HEK293T (cell line): ENCODE measurements around the gene HOOK1.

ENCODE experiments used
- CTCF ChIA-PET: fragments of 350-600 bp; formaldehyde crosslinking; extraction: SDS; loops from one replicate; lab custom pipeline; 2021; ENCODE audit warnings: antibody characterized with exemption, inconsistent platforms; lab: Yijun Ruan, JAX
- POLR2A ChIA-PET: fragments of 350-600 bp; formaldehyde crosslinking; extraction: SDS; loops from one replicate; lab custom pipeline; 2020; ENCODE audit warnings: antibody characterized with exemption, inconsistent platforms; lab: Yijun Ruan, JAX
- DNase-seq: peaks from one replicate; pipeline ENCODE4 v3.0.0; 2012; ENCODE audit warnings: mixed read lengths; ENCODE audit errors: extremely low spot score
- ARNT ChIP-seq: fragments of 450-650 bp; IDR thresholded peaks from 2 replicates; pipeline ENCODE4 v1.6.1; 2017; ENCODE audit warnings: mild to moderate bottlenecking
- BHLHE40 ChIP-seq: fragments of 450-650 bp; IDR thresholded peaks from 2 replicates; pipeline ENCODE4 v1.6.1; 2016; ENCODE audit warnings: mild to moderate bottlenecking, moderate library complexity, borderline replicate concordance
- CTBP1 ChIP-seq: fragments of 450-650 bp; IDR thresholded peaks from 2 replicates; pipeline ENCODE4 v1.6.1; 2016; ENCODE audit warnings: borderline replicate concordance
- ELF4 ChIP-seq: fragments of 450-650 bp; IDR thresholded peaks from 2 replicates; pipeline ENCODE4 v1.6.1; 2017; ENCODE audit warnings: antibody characterized with exemption
- FOXA1 ChIP-seq: fragments of 450-650 bp; IDR thresholded peaks from 2 replicates; pipeline ENCODE4 v1.6.1; 2016; ENCODE audit warnings: mild to moderate bottlenecking
- FOXK2 ChIP-seq: fragments of 450-650 bp; IDR thresholded peaks from 2 replicates; pipeline ENCODE4 v1.6.1; 2016; ENCODE audit warnings: mild to moderate bottlenecking
- FOXM1 ChIP-seq: fragments of 450-650 bp; IDR thresholded peaks from 2 replicates; pipeline ENCODE4 v1.6.1; 2017; ENCODE audit warnings: mild to moderate bottlenecking, borderline replicate concordance
- HDGF ChIP-seq: fragments of 450-650 bp; IDR thresholded peaks from 2 replicates; pipeline ENCODE4 v1.6.1; 2017; ENCODE audit warnings: antibody characterized with exemption, borderline replicate concordance
- L3MBTL2 ChIP-seq: fragments of 450-650 bp; conservative IDR thresholded peaks from 2 replicates; pipeline ENCODE4 v1.6.1; 2016; ENCODE audit warnings: mild to moderate bottlenecking
- LEF1 ChIP-seq: fragments of 450-650 bp; IDR thresholded peaks from 2 replicates; pipeline ENCODE4 v1.6.1; 2017; ENCODE audit warnings: mild to moderate bottlenecking, borderline replicate concordance
- NFRKB ChIP-seq: fragments of 450-650 bp; IDR thresholded peaks from 2 replicates; pipeline ENCODE4 v1.6.1; 2016; ENCODE audit warnings: mild to moderate bottlenecking, moderate library complexity
- SP1 ChIP-seq: fragments of 450-650 bp; IDR thresholded peaks from 2 replicates; pipeline ENCODE4 v1.6.1; 2017
- SUZ12 ChIP-seq: fragments of 450-650 bp; IDR thresholded peaks from 2 replicates; pipeline ENCODE4 v1.6.1; 2016; ENCODE audit warnings: mild to moderate bottlenecking
- TARDBP ChIP-seq: fragments of 450-650 bp; IDR thresholded peaks from 2 replicates; pipeline ENCODE4 v1.6.1; 2016
- ZNF384 ChIP-seq: fragments of 450-650 bp; IDR thresholded peaks from 2 replicates; pipeline ENCODE4 v1.6.1; 2016
- TF ChIP-seq, protein P1 (sequence below): fragments of 450-650 bp; IDR thresholded peaks from 2 replicates; pipeline ENCODE4 v1.6.1; 2016

HOOK1 gene

GRCh38 chr1:59815892-59816291 lies 1.1 kb downstream of the HOOK1 start:
- DNase-seq: no peak
- CTCF ChIA-PET: interaction anchor here (1.3 kb wide), 1 partner anchor 131 kb away, joined by 8 read pairs; no protein-coding TSS in a partner anchor
- POLR2A ChIA-PET: interaction anchor here (1.4 kb wide), 1 partner anchor 9 kb away, joined by 3 read pairs; no protein-coding TSS in a partner anchor
- no peak for TF ChIP-seq CTBP1
- TF ChIP-seq FOXA1: no peak
- TF ChIP-seq ELF4: no peak
- TF ChIP-seq FOXM1: no peak
- TF ChIP-seq, protein P1, sequence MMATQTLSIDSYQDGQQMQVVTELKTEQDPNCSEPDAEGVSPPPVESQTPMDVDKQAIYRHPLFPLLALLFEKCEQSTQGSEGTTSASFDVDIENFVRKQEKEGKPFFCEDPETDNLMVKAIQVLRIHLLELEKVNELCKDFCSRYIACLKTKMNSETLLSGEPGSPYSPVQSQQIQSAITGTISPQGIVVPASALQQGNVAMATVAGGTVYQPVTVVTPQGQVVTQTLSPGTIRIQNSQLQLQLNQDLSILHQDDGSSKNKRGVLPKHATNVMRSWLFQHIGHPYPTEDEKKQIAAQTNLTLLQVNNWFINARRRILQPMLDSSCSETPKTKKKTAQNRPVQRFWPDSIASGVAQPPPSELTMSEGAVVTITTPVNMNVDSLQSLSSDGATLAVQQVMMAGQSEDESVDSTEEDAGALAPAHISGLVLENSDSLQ: no peak
- no peak for TF ChIP-seq SP1
- no peak for TF ChIP-seq SUZ12
- no peak for TF ChIP-seq TARDBP

GRCh38 chr1:59816318-59816878 lies 1.6 kb downstream of the HOOK1 start:
- no peak for DNase-seq
- TF ChIP-seq BHLHE40 (no peak), L3MBTL2 (no peak), SUZ12 (no peak), NFRKB (no peak), LEF1 (no peak), ELF4 (no peak), FOXK2 (no peak), ZNF384 (no peak), ARNT (no peak), CTBP1 (no peak), TARDBP (no peak), HDGF (no peak), SP1 (no peak), FOXM1 (no peak), FOXA1 (no peak)
- TF ChIP-seq, protein P1: no peak
- ChIA-PET CTCF (interaction anchor here (1.3 kb wide), 1 partner anchor 131 kb away, joined by 8 read pairs; no protein-coding TSS in a partner anchor), POLR2A (no interaction called here)

DNA sequence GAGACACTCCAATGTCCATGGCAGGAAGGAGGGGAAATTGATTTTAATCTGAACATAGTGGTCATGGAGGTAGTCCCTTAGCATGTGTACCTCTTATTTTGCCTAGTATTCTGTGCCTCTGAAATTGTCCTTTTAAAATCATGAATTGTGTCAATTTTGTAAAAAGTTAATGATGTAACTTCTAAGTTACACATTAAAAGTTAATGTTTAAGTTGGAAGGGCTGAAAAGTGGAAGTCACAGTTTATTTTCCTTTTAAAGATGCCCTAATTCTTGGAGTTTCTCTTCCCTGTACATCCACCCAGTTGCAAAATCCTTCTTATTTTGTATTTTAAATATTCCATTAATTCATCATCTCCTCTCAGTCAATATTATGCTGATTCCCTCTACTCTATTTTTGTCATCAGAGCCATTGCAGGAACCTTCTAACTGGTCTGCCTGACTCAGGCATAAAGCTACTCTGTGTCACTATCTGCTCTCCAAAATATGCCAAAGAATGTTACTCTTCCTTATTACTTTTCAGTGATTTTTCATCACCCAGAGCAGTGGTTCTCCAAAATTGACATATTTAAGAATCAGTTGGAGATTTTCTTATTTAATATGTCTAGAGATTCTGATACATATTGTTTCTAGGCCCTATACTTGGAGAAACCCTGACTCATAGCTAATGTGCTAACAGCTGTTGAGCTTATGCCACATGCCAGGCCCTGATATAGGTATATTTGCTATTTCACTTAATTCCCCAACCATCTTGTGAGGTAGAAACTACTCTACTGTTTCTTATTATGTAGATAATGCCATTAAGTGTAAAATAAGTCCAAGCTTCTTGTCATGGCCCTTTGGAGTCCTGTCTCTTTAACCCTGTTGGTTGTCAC lies 5.1 kb downstream of the HOOK1 start:
- ChIA-PET CTCF (interaction anchor here (0.6 to 1.6 kb wide), 2 partner anchors 12 to 1177 kb away, joined by 6 to 7 read pairs; no protein-coding TSS in a partner anchor), POLR2A (no interaction called here)
- TF ChIP-seq CTBP1: no peak
- TF ChIP-seq L3MBTL2: no peak
- no peak for TF ChIP-seq NFRKB
- TF ChIP-seq LEF1: no peak
- TF ChIP-seq ARNT: no peak
- TF ChIP-seq FOXM1: no peak
- TF ChIP-seq, protein P1: no peak
- no peak for TF ChIP-seq TARDBP
- no peak for TF ChIP-seq BHLHE40
- no peak for TF ChIP-seq SP1
- TF ChIP-seq SUZ12: no peak
- no peak for TF ChIP-seq HDGF
- no peak for TF ChIP-seq FOXK2
- no peak for TF ChIP-seq FOXA1
- no peak for TF ChIP-seq ELF4
- no peak for TF ChIP-seq ZNF384
- no peak for DNase-seq

DNA sequence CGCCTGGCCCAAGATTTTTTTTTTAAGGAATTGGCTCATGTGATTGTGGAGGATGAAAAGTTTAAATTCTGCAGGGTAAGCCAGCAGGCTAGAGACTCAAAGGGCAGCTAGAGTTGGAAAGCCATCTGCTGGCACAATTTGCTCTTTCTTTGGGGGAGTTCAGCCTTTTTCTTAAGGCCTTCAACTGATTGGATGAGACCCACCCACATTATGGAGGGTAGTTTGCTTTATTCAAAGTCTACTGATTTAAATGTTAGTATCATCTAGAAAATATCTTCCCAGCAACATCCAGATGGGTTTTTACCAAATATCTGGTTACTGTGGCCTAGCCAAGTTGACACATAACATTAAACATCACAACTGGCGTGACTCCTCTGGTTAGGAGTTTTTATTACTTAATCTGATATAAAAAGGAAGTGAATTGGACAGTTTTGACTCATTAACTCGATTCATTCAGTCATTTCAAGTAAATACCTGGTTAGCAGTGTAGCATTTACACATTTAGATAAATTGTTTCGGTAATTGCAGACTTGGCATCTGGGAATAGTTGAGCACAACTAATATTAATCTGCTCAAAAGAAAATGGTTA lies 12.4 kb downstream of the HOOK1 start:
- DNase-seq: no peak
- ChIA-PET CTCF (no interaction called here), POLR2A (no interaction called here)
- TF ChIP-seq, protein P1: no peak
- TF ChIP-seq FOXA1 (no peak), CTBP1 (no peak), NFRKB (no peak), FOXK2 (no peak), SP1 (no peak), ZNF384 (no peak), L3MBTL2 (no peak), HDGF (no peak), LEF1 (no peak), SUZ12 (no peak), ARNT (no peak), BHLHE40 (no peak), TARDBP (no peak), ELF4 (no peak)
